Keratinocyte (primary cell): ENCODE data around the gene DHRSX. TPM values are rescaled to one million over a fixed set of nuclear protein-coding genes. Genes with fewer than 3 reads are reported as not detected.

Experiments
- DNase-seq: peaks from one replicate; pipeline ENCODE4 v3.0.0-alpha.2; 2011; ENCODE audit warnings: low read depth, missing footprints, low spot score
- FAIRE-seq: peaks from 2 replicates; lab custom pipeline; 2011; peaks lifted over from hg19 to GRCh38; lab: Jason Lieb, UNC
- H2AFZ ChIP-seq: 2 replicates; pipeline ENCODE4 v1.6.0; 2012; ENCODE audit warnings: low read length, control low read depth, inconsistent platforms; ENCODE audit not compliant: control insufficient read depth
- H3K27ac ChIP-seq: 2 replicates; pipeline ENCODE4 v1.5.1; 2011; ENCODE audit warnings: low read length; ENCODE audit not compliant: control insufficient read depth, insufficient read depth
- H3K27me3 ChIP-seq: 3 replicates; pipeline ENCODE4 v1.6.0; 2011; ENCODE audit warnings: low read length; ENCODE audit not compliant: control insufficient read depth, insufficient read depth; ENCODE audit errors: extremely low read depth
- H3K36me3 ChIP-seq, 2 experiments: 2 replicates in 1 of 2; 3 replicates in 1 of 2; pipeline ENCODE4 v1.5.1; 2011; ENCODE audit warnings: low read length in 2 of 2, mild to moderate bottlenecking in 1 of 2; ENCODE audit not compliant: control insufficient read depth in 2 of 2, insufficient read depth in 2 of 2; ENCODE audit errors: extremely low read depth in 1 of 2
- H3K4me1 ChIP-seq: 3 replicates; pipeline ENCODE4 v1.5.1; 2011; ENCODE audit warnings: low read length; ENCODE audit not compliant: control insufficient read depth, insufficient read depth; ENCODE audit errors: extremely low read depth
- H3K4me2 ChIP-seq: 3 replicates; pipeline ENCODE4 v1.6.0; 2011; ENCODE audit warnings: low read depth, low read length; ENCODE audit not compliant: control insufficient read depth, insufficient read depth; ENCODE audit errors: extremely low read depth
- H3K4me3 ChIP-seq, 3 experiments: fragments of 200-600 bp in 1 of 3; sonication (generic) in 1 of 3; 2 replicates in 2 of 3; 3 replicates in 1 of 3; pipeline ENCODE4 v1.5.1; 2011 to 2016; ENCODE audit warnings: low read length in 3 of 3, mild to moderate bottlenecking in 3 of 3, control low read depth in 2 of 3, inconsistent platforms in 1 of 3, low read depth in 1 of 3, mixed read lengths in 1 of 3, mixed run types in 1 of 3, moderate library complexity in 1 of 3; ENCODE audit not compliant: control insufficient read depth in 2 of 3, insufficient read depth in 2 of 3; ENCODE audit errors: extremely low read depth in 1 of 3
- H3K79me2 ChIP-seq: 2 replicates; pipeline ENCODE4 v1.6.0; 2012; ENCODE audit warnings: low read length; ENCODE audit not compliant: control insufficient read depth, insufficient read depth
- H3K9ac ChIP-seq: 3 replicates; pipeline ENCODE4 v1.6.0; 2011; ENCODE audit warnings: low read length; ENCODE audit not compliant: control insufficient read depth, insufficient read depth; ENCODE audit errors: extremely low read depth
- H3K9me1 ChIP-seq: 3 replicates; pipeline ENCODE4 v1.6.0; 2011; ENCODE audit warnings: low read length; ENCODE audit not compliant: control insufficient read depth, insufficient read depth; ENCODE audit errors: extremely low read depth
- H3K9me3 ChIP-seq: 2 replicates; pipeline ENCODE4 v1.5.1; 2012; ENCODE audit warnings: low read depth, low read length; ENCODE audit not compliant: control insufficient read depth
- H4K20me1 ChIP-seq: 3 replicates; pipeline ENCODE4 v1.6.0; 2011; ENCODE audit warnings: low read length; ENCODE audit not compliant: control insufficient read depth, insufficient read depth; ENCODE audit errors: extremely low read depth
- EZH2 ChIP-seq: IDR thresholded peaks from one replicate; pipeline ENCODE4 v1.6.1; 2012; ENCODE audit warnings: inconsistent platforms, mild to moderate bottlenecking, low read length, moderate library complexity
- dilution Hi-C: fragments of 300-500 bp; cut with MboI; formaldehyde crosslinking; loops from one replicate; pipeline ENCODE4 v1.7.0; 2020; ENCODE audit warnings: low sequenced_read_pairs; ENCODE audit not compliant: extremely low pct_ligation_motif_present
- polyA plus RNA-seq, 5 experiments: library from polyadenylated mRNA; depleted of rRNA in 3 of 5; stranded (reverse) in 3 of 5; stranded (forward) in 1 of 5; unstranded in 1 of 5; fragments of >200 nt; gene quantifications; 1 replicate in 1 of 5; 2 replicates in 3 of 5; 3 replicates in 1 of 5; pipeline versions ENCODE4 v1.2.1 to v1.2.3, GENCODE V29; 2011 to 2012; ENCODE audit warnings: missing spikeins in 2 of 5, low read depth in 1 of 5, low replicate concordance in 1 of 5
- TF ChIP-seq, protein P1 (sequence below), 3 experiments: IDR thresholded peaks in 1 of 3; conservative IDR thresholded peaks in 1 of 3; optimal IDR thresholded peaks in 1 of 3; 2 replicates in 2 of 3; 3 replicates in 1 of 3; pipeline versions ENCODE3 to v1.5.1; 2011; ENCODE audit warnings: low read length in 3 of 3, mild to moderate bottlenecking in 3 of 3, moderate library complexity in 2 of 3, control low read depth in 1 of 3, inconsistent platforms in 1 of 3; ENCODE audit not compliant: insufficient read depth in 2 of 3; ENCODE audit errors: extremely low read depth in 1 of 3

DHRSX gene
- polyA plus RNA-seq, 1 donor (not counting 4 experiments of a cell fraction or from before 2014, with no cell fraction given): 20.4 TPM

- FAIRE-seq: no peak
- Histone ChIP-seq H3K27ac (no peak overlapping the region), H4K20me1 (no peaks in the 10 kb centered on the region), H2AFZ (no peak overlapping the region), H3K36me3 (no peaks in the 10 kb centered on the region), H3K4me2 (no peak overlapping the region), H3K4me3 (no peak overlapping the region), H3K79me2 (no peaks in the 10 kb centered on the region), H3K4me1 (no peaks in the 10 kb centered on the region), H3K27me3 (no peaks in the 10 kb centered on the region), H3K9me1 (no peaks in the 10 kb centered on the region), H3K9ac (no peak overlapping the region), H3K9me3 (no peaks in the 10 kb centered on the region)
- no peak for DNase-seq
- dilution Hi-C loops: no loop called here
- TF ChIP-seq, protein P1, sequence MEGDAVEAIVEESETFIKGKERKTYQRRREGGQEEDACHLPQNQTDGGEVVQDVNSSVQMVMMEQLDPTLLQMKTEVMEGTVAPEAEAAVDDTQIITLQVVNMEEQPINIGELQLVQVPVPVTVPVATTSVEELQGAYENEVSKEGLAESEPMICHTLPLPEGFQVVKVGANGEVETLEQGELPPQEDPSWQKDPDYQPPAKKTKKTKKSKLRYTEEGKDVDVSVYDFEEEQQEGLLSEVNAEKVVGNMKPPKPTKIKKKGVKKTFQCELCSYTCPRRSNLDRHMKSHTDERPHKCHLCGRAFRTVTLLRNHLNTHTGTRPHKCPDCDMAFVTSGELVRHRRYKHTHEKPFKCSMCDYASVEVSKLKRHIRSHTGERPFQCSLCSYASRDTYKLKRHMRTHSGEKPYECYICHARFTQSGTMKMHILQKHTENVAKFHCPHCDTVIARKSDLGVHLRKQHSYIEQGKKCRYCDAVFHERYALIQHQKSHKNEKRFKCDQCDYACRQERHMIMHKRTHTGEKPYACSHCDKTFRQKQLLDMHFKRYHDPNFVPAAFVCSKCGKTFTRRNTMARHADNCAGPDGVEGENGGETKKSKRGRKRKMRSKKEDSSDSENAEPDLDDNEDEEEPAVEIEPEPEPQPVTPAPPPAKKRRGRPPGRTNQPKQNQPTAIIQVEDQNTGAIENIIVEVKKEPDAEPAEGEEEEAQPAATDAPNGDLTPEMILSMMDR (optimal IDR thresholded peaks at IDR 0.05 in 1 of 3, IDR thresholded peaks at IDR 0.05 in 1 of 3, conservative IDR thresholded peaks at IDR 0.05 in 1 of 3; ENCODE audit: extremely low read depth in 1 of 3, insufficient read depth in 2 of 3, low read length in 3 of 3): no peak
- TF ChIP-seq EZH2: no peak
Measured at GRCh38 chrX:2511326-2511725, 10.6 kb upstream of the DHRSX start.

GRCh38 chrX:2508648-2509335, 8.0 kb upstream of the DHRSX start:
- dilution Hi-C loops: no loop called here
- H3K9me3 ChIP-seq: no peaks in the 10 kb centered on the region
- DNase-seq (no peak), FAIRE-seq (no peak)
- H3K9me1 ChIP-seq: no peaks in the 10 kb centered on the region
- H3K79me2 ChIP-seq: no peaks in the 10 kb centered on the region
- TF ChIP-seq EZH2: no peak
- TF ChIP-seq, protein P1 (optimal IDR thresholded peaks at IDR 0.05 in 1 of 3, IDR thresholded peaks at IDR 0.05 in 1 of 3, conservative IDR thresholded peaks at IDR 0.05 in 1 of 3; ENCODE audit: extremely low read depth in 1 of 3, insufficient read depth in 2 of 3, low read length in 3 of 3): no peak
- H3K4me1 ChIP-seq: no peaks in the 10 kb centered on the region
- no peak overlapping the region for H3K27ac ChIP-seq
- no peak overlapping the region for H3K9ac ChIP-seq
- no peaks in the 10 kb centered on the region for H4K20me1 ChIP-seq
- no peak overlapping the region for H3K4me2 ChIP-seq
- H2AFZ ChIP-seq: no peak overlapping the region
- no peak overlapping the region for H3K4me3 ChIP-seq
- no peaks in the 10 kb centered on the region for H3K36me3 ChIP-seq
- H3K27me3 ChIP-seq: no peaks in the 10 kb centered on the region
